Transverse colon (tissue), 4 donors: Measurements from ENCODE around the gene FANCC. TPM values are rescaled to one million over a fixed set of nuclear protein-coding genes. Genes with fewer than 3 reads are reported as not detected.
A peak's percentile ranks its signal among the peaks of the same experiment; 100 is the strongest.

Source experiments
- DNase-seq: peaks from one replicate; pipeline ENCODE4 v3.0.0-alpha.2; 2019
- H3K27ac ChIP-seq, 4 donors: fragments of 200-600 bp; sonication (generic); 2 replicates each; pipeline ENCODE4 v1.5.1; 2016 to 2018; ENCODE audit warnings: inconsistent platforms in 4 of 4
- H3K27me3 ChIP-seq: fragments of 200-600 bp; sonication (generic); 2 replicates; pipeline ENCODE4 v1.5.1; 2017; ENCODE audit warnings: inconsistent platforms
- H3K36me3 ChIP-seq, 4 donors: fragments of 200-600 bp; sonication (generic); 2 replicates each; pipeline ENCODE4 v1.5.1; 2017 to 2019; ENCODE audit warnings: inconsistent platforms in 4 of 4
- H3K4me1 ChIP-seq, 4 donors: fragments of 200-600 bp; sonication (generic); 2 replicates each; pipeline ENCODE4 v1.5.1; 2017 to 2020; ENCODE audit warnings: inconsistent platforms in 4 of 4
- H3K4me3 ChIP-seq, 4 donors: fragments of 200-600 bp; sonication (generic); 1 replicate in 1 of 4; 2 replicates in 3 of 4; pipeline versions ENCODE4 v1.5.1 to v1.6.1; 2017 to 2019; ENCODE audit warnings: inconsistent platforms in 4 of 4
- H3K9me3 ChIP-seq, 2 donors: fragments of 200-600 bp; sonication (generic); 2 replicates each; pipeline ENCODE4 v1.5.1; 2017 to 2019; ENCODE audit warnings: inconsistent platforms in 2 of 2
- CTCF ChIP-seq, 5 experiments: fragments of 200-600 bp in 3 of 5; fragments of 450-650 bp in 2 of 5; sonication (generic) in 3 of 5; IDR thresholded peaks; 1 replicate in 2 of 5; 2 replicates in 3 of 5; pipeline ENCODE4 v1.5.1; 2016 to 2017; ENCODE audit warnings: antibody characterized with exemption in 5 of 5, inconsistent platforms in 3 of 5, mild to moderate bottlenecking in 2 of 5, moderate library complexity in 1 of 5
- EP300 ChIP-seq: sonication (generic); formaldehyde crosslinking; IDR thresholded peaks from one replicate; pipeline ENCODE4 v1.6.1; 2017; ENCODE audit warnings: antibody characterized with exemption, low read depth
- POLR2A ChIP-seq: fragments of 450-650 bp; IDR thresholded peaks from one replicate; pipeline ENCODE4 v1.6.1; 2016; ENCODE audit warnings: antibody characterized with exemption, mild to moderate bottlenecking, moderate library complexity
- POLR2AphosphoS5 ChIP-seq, 3 donors: sonication (generic); formaldehyde crosslinking; IDR thresholded peaks; one replicate each; pipeline ENCODE4 v1.6.1; 2016; ENCODE audit warnings: antibody characterized with exemption in 3 of 3
- whole genome bisulfite sequencing, 2 donors: methylation state at CpG; one replicate each; pipeline ENCODE4 v1.1.5; 2018; ENCODE audit warnings: low coverage in 1 of 2; 5-methylcytosine and 5-hydroxymethylcytosine counted together
- in situ Hi-C, 4 donors: fragments of 200-750 bp; cut with MboI; loops; one replicate each; pipeline versions ENCODE4 v1.15.0 to v1.15.1; 2017; ENCODE audit warnings: low sequenced_read_pairs in 3 of 4, low pct_ligation_motif_present in 1 of 4, low pct_unique_long_range_greater_than_20kb in 1 of 4
- intact Hi-C: fragments of 100-400 bp; cut with DNase I; formaldehyde crosslinking; loops from one replicate; pipeline ENCODE4 v1.15.1; 2023; ENCODE audit warnings: low total_unique reads
- total RNA-seq, 4 donors: library from RNA; depleted of rRNA; stranded (reverse); fragments of >200 nt; gene quantifications; one replicate each; pipeline ENCODE4 v1.1.0, GENCODE V29; 2016

FANCC gene
- total RNA-seq, 4 donors from 2014 or later, result 4.0 to 10.3 (median 9.5) TPM

- no peak overlapping the region for H3K27ac ChIP-seq
- H3K36me3 ChIP-seq, result no peaks in the 10 kb centered on the region
- H3K27me3 ChIP-seq, result peaks cover 37% of the 10 kb centered on the region
- TF ChIP-seq EP300 (no peak), POLR2AphosphoS5 (IDR thresholded peaks at IDR 0.05) (no peak), CTCF (IDR thresholded peaks at IDR 0.05) (no peak), POLR2A (no peak)
- intact Hi-C loops (no loop called here), in situ Hi-C loops (no loop called here)
- no peak for DNase-seq
- peaks cover 0 to 14% (median 10%) of the 10 kb centered on the region in 4 donors for H3K4me1 ChIP-seq
- H3K9me3 ChIP-seq, result no peaks in the 10 kb centered on the region
- 94% methylated on average over 9 of the region's 25 CpGs; no CpG with 5 or more reads in 1 of the 2 donors for WGBS, 2 donors
- H3K4me3 ChIP-seq, result no peak overlapping the region
Observed at GRCh38 chr9:95351051-95351450, 33.5 kb upstream of the FANCC start.

GRCh38 chr9:95350266-95350665 is 32.8 kb upstream of the FANCC start:
- Histone ChIP-seq H3K9me3 (no peaks in the 10 kb centered on the region), H3K4me3 (no peak overlapping the region), H3K27ac (no peak overlapping the region), H3K36me3 (no peaks in the 10 kb centered on the region), H3K27me3 (peaks cover 37% of the 10 kb centered on the region), H3K4me1 (peaks cover 0 to 14% (median 10%) of the 10 kb centered on the region in 4 donors)
- no peak for DNase-seq
- intact Hi-C loops (no loop called here), in situ Hi-C loops (no loop called here)
- 84 to 89% methylated on average over 7 to 18 of the region's 18 CpGs for WGBS, 2 donors
- TF ChIP-seq POLR2A (no peak), EP300 (no peak), CTCF (IDR thresholded peaks at IDR 0.05) (no peak), POLR2AphosphoS5 (IDR thresholded peaks at IDR 0.05) (no peak)

GRCh38 chr9:95349091-95350038 is 31.9 kb upstream of the FANCC start:
- 26% methylated on average over 70 of the region's 95 CpGs; no CpG with 5 or more reads in 1 of the 2 donors for WGBS, 2 donors
- Histone ChIP-seq H3K4me1 (peaks cover 0 to 14% (median 10%) of the 10 kb centered on the region in 4 donors), H3K27me3 (peaks cover 37% of the 10 kb centered on the region), H3K36me3 (no peaks in the 10 kb centered on the region), H3K4me3 (peak overlapping the region in 2 of 4 donors; percentile 28 to 46), H3K9me3 (no peaks in the 10 kb centered on the region), H3K27ac (no peak overlapping the region)
- intact Hi-C loops (no loop called here), in situ Hi-C loops (no loop called here)
- TF ChIP-seq CTCF (IDR thresholded peaks at IDR 0.05), result no peak
- no peak for TF ChIP-seq POLR2AphosphoS5 (IDR thresholded peaks at IDR 0.05)
- no peak for TF ChIP-seq EP300
- no peak for TF ChIP-seq POLR2A
- DNase-seq, result no peak

- Histone ChIP-seq H3K27ac (no peak overlapping the region), H3K27me3 (peaks cover 37% of the 10 kb centered on the region), H3K36me3 (no peaks in the 10 kb centered on the region), H3K4me3 (no peak overlapping the region), H3K4me1 (peaks cover 0 to 14% (median 10%) of the 10 kb centered on the region in 4 donors), H3K9me3 (no peaks in the 10 kb centered on the region)
- intact Hi-C loops (no loop called here), in situ Hi-C loops (no loop called here)
- whole genome bisulfite sequencing, 2 donors, result 69 to 72% methylated on average over 4 of the region's 4 CpGs
- TF ChIP-seq POLR2A, result no peak
- TF ChIP-seq CTCF (IDR thresholded peaks at IDR 0.05), result no peak
- no peak for TF ChIP-seq EP300
- no peak for TF ChIP-seq POLR2AphosphoS5 (IDR thresholded peaks at IDR 0.05)
- no peak for DNase-seq
Observed at GRCh38 chr9:95346021-95346420, 28.5 kb upstream of the FANCC start.
